ENCODE measurements around the gene APOA1.

APOA1 gene

DNA sequence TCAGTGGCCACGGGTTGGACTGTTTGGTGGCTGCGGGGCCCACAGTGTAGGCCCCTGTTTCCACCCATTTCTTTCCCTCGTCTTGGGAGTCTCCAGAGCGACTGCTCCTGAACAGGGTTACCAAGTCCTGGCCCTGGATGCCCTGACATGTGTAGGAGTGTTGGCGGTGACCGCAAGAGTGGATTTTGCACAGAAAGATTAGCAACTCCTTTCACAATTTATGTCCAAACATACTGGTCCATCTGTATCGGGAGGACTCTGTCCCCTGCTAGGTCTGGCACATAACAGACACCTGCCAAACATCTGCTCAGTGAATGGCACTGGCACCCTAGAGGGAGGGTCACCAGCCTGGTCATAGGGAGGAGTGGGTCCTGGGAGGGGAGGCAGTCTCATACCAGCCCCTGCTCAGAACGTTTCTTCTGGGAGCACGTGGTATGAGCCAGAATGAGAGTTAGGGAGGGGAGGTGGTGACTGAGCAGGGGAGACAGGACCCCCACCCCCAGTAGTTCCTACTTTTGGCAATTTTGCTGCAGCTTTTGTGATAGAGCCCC lies 3.4 kb upstream of the APOA1 start:
- H3K9me3 ChIP-seq (ENCODE audit: insufficient read depth, low read length): no peaks in the 10 kb centered on the region
- H3K9ac ChIP-seq (ENCODE audit: low read length): no peak overlapping the region
- no peaks in the 10 kb centered on the region for H4K20me1 ChIP-seq (ENCODE audit: low read depth, low read length)
- no peaks in the 10 kb centered on the region for H3K79me2 ChIP-seq (ENCODE audit: insufficient read depth, low read length)
- no peak for TF ChIP-seq EZH2phosphoT487 (conservative IDR thresholded peaks at IDR 0.05; ENCODE audit: low read length)
- TF ChIP-seq, protein P1, sequence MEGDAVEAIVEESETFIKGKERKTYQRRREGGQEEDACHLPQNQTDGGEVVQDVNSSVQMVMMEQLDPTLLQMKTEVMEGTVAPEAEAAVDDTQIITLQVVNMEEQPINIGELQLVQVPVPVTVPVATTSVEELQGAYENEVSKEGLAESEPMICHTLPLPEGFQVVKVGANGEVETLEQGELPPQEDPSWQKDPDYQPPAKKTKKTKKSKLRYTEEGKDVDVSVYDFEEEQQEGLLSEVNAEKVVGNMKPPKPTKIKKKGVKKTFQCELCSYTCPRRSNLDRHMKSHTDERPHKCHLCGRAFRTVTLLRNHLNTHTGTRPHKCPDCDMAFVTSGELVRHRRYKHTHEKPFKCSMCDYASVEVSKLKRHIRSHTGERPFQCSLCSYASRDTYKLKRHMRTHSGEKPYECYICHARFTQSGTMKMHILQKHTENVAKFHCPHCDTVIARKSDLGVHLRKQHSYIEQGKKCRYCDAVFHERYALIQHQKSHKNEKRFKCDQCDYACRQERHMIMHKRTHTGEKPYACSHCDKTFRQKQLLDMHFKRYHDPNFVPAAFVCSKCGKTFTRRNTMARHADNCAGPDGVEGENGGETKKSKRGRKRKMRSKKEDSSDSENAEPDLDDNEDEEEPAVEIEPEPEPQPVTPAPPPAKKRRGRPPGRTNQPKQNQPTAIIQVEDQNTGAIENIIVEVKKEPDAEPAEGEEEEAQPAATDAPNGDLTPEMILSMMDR (IDR thresholded peaks at IDR 0.05; ENCODE audit: insufficient read depth, low read length, poor library complexity, severe bottlenecking): no peak
- H3K4me3 ChIP-seq (ENCODE audit: insufficient read depth, low read length, poor library complexity, severe bottlenecking): no peak overlapping the region
- no peaks in the 10 kb centered on the region for H3K36me3 ChIP-seq (ENCODE audit: low read length)
- H3K9me2 ChIP-seq (replicated peaks; ENCODE audit: insufficient read depth, low read length): no peaks in the 10 kb centered on the region
- H3K27me3 ChIP-seq (ENCODE audit: low read length): no peaks in the 10 kb centered on the region
- no peaks in the 10 kb centered on the region for H3F3A ChIP-seq (ENCODE audit: insufficient read depth)
- H3K4me2 ChIP-seq (ENCODE audit: low read depth, low read length, poor library complexity, severe bottlenecking): no peak overlapping the region
- H2AFZ ChIP-seq (ENCODE audit: low read depth, low read length, severe bottlenecking): no peak overlapping the region
- H3K27ac ChIP-seq (ENCODE audit: low read depth, low read length): no peak overlapping the region

DNA sequence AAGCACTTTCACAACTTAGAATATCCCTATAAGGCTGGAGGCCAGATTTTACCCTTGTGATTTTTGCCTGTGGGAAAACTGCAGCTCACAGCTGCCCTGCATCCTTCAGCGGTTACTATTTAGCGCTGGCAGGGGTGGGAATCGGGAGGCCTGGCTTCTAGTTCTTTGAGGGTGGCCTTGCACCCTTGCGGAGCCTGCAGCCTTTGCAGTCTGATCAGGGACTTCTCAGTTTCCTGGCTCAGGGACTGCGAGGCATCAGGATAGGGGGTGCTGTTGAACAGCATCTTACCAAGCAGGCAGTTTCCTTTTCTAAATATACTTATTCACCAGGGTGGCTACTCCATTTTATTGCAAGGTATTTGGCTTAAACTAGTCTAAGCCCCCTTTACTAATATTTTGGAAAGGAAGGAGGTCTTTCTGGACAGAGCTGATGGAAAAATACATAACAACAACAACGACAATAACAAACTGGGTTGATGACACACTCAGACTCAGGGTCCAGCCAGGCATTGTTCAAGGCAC lies 2.9 kb upstream of the APOA1 start:
- H3K9me2 ChIP-seq (replicated peaks; ENCODE audit: insufficient read depth, low read length): no peaks in the 10 kb centered on the region
- TF ChIP-seq EZH2phosphoT487 (conservative IDR thresholded peaks at IDR 0.05; ENCODE audit: low read length): no peak
- TF ChIP-seq, protein P1 (IDR thresholded peaks at IDR 0.05; ENCODE audit: insufficient read depth, low read length, poor library complexity, severe bottlenecking): no peak
- H3K4me3 ChIP-seq (ENCODE audit: insufficient read depth, low read length, poor library complexity, severe bottlenecking): no peak overlapping the region
- no peaks in the 10 kb centered on the region for H3F3A ChIP-seq (ENCODE audit: insufficient read depth)
- H2AFZ ChIP-seq (ENCODE audit: low read depth, low read length, severe bottlenecking): no peak overlapping the region
- H3K9ac ChIP-seq (ENCODE audit: low read length): no peak overlapping the region
- no peak overlapping the region for H3K4me2 ChIP-seq (ENCODE audit: low read depth, low read length, poor library complexity, severe bottlenecking)
- H3K9me3 ChIP-seq (ENCODE audit: insufficient read depth, low read length): no peaks in the 10 kb centered on the region
- no peak overlapping the region for H3K27ac ChIP-seq (ENCODE audit: low read depth, low read length)
- no peaks in the 10 kb centered on the region for H3K36me3 ChIP-seq (ENCODE audit: low read length)
- H3K27me3 ChIP-seq (ENCODE audit: low read length): no peaks in the 10 kb centered on the region
- H3K79me2 ChIP-seq (ENCODE audit: insufficient read depth, low read length): no peaks in the 10 kb centered on the region
- no peaks in the 10 kb centered on the region for H4K20me1 ChIP-seq (ENCODE audit: low read depth, low read length)

DNA sequence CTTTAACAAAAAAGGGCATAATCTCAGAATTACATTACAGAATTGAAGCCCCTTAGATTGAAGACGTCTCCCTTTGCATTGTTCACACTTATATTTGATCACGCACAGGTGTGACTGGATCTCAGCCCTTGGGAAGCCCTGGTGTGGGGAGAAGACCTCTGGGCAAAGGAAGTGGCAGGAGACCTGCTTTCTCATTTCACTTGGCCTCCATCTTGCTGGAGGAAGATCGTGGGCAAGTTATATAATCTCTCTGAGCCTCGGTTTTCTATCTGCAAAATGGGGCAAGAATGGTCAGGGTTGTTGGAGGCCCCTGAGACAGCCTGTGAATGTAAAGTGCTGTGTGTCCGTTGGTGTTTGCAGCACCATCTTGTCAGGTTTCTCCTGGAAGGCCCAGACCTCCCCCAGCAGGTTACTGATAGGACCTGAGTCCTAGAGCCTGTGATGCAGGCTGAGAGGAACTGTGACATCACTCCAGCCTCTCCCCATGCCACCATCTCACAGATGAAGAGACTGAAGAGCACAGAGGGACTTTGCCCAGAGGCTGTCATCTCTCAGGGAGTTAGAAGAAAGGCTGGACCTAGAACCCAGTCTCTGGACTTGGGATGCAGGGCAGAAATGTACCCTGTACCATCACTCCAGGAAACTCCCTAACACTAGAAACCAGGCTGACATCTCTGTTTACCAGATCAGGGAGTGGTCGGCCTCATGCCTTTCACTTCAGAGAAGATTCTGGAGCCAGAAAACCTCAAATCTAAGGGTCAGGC lies 1.1 kb upstream of the APOA1 start:
- H3K9me3 ChIP-seq (ENCODE audit: insufficient read depth, low read length): no peaks in the 10 kb centered on the region
- H3K4me3 ChIP-seq (ENCODE audit: insufficient read depth, low read length, poor library complexity, severe bottlenecking): no peak overlapping the region
- H3K4me2 ChIP-seq (ENCODE audit: low read depth, low read length, poor library complexity, severe bottlenecking): no peak overlapping the region
- H3F3A ChIP-seq (ENCODE audit: insufficient read depth): no peaks in the 10 kb centered on the region
- no peaks in the 10 kb centered on the region for H3K79me2 ChIP-seq (ENCODE audit: insufficient read depth, low read length)
- H2AFZ ChIP-seq (ENCODE audit: low read depth, low read length, severe bottlenecking): no peak overlapping the region
- H3K27me3 ChIP-seq (ENCODE audit: low read length): no peaks in the 10 kb centered on the region
- TF ChIP-seq, protein P1 (IDR thresholded peaks at IDR 0.05; ENCODE audit: insufficient read depth, low read length, poor library complexity, severe bottlenecking): no peak
- TF ChIP-seq EZH2phosphoT487 (conservative IDR thresholded peaks at IDR 0.05; ENCODE audit: low read length): no peak
- no peaks in the 10 kb centered on the region for H3K36me3 ChIP-seq (ENCODE audit: low read length)
- H3K9ac ChIP-seq (ENCODE audit: low read length): no peak overlapping the region
- no peak overlapping the region for H3K27ac ChIP-seq (ENCODE audit: low read depth, low read length)
- no peaks in the 10 kb centered on the region for H3K9me2 ChIP-seq (replicated peaks; ENCODE audit: insufficient read depth, low read length)
- no peaks in the 10 kb centered on the region for H4K20me1 ChIP-seq (ENCODE audit: low read depth, low read length)
